ENCODE data around the gene TRMO.
"Not testable (repeated sequence)": the region's sequence is repeated elsewhere in the genome, so short reads cannot be mapped to it uniquely, and the experiment has no call there.

- not testable (repeated sequence) for TF ChIP-seq EZH2 (IDR thresholded peaks at IDR 0.05; ENCODE audit: low read length, missing control alignments); CTCF (conservative IDR thresholded peaks at IDR 0.05 in 1 of 2, IDR thresholded peaks at IDR 0.05 in 1 of 2; ENCODE audit: low read depth in 1 of 2, low read length in 2 of 2)
Observed at GRCh38 chr9:97947094-97947493, 24.8 kb upstream of the TRMO start.
